ENCODE data around the gene SLC8A2. TPM values are rescaled to one million over a fixed set of nuclear protein-coding genes. Genes with fewer than 3 reads are reported as not detected.

The SLC8A2 gene
- total RNA-seq, 1 experiment from 2014 or later: 0.10 TPM

DNA sequence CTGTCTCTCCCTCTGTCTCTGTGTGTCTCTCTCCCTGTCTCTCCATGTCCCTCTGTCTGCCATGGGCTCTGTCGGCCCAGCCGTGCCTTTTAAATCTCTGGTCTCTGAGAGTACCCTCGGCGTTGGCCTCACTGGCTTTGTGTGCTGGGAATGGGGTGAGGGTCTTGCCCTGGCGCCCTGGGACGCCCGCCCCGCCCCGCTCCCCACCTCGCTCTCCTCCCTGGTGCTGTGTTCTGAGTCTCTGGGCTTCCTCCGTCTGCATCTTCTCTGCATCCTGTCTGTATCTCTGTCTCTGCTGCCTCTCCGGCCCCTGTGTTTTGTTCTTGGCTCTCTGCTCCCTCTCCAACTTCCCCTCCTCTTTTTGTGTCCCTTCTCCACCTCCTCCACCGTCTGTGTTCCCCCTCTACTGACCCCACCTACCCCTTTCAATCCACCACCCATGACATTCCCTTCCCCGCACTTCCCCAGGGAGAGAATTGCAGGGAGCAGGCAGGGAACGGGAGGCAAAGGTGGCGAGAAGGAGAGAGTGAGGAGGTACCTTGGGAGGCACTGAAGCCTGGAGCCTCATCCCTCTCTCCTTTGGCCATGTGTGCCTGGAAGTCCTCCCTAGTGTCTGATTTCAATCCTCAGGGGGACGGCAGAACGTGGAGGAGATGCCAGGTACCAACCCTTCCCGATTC is 48.4 kb downstream of the SLC8A2 start:
- Histone ChIP-seq H3K27ac (ENCODE audit: low read length) (no peak overlapping the region), H3K4me1 (ENCODE audit: control insufficient read depth, insufficient read depth, low read length) (peaks cover 7% of the 10 kb centered on the region), H3K4me3 (ENCODE audit: low read depth in 2 of 2, low read length in 2 of 2) (no peak overlapping the region), H3K36me3 (ENCODE audit: control insufficient read depth, insufficient read depth, low read length) (no peaks in the 10 kb centered on the region), H3K9me3 (ENCODE audit: control insufficient read depth, insufficient read depth, low read depth, low read length) (no peaks in the 10 kb centered on the region), H3K27me3 (ENCODE audit: control insufficient read depth, insufficient read depth, low read length) (peaks cover 8% of the 10 kb centered on the region; the same call in 1 of the 2 replicates)
- ChIA-PET POLR2A (no interaction called here), CTCF (no interaction called here)
- ATAC-seq (no peak), DNase-seq (ENCODE audit: low read depth, low spot score) (no peak)
- intact Hi-C loops (cut with micrococcal nuclease; ENCODE audit: unreplicated experiment): no loop called here
- no TSS peak for BruUV-seq (replicated peaks)
- in situ Hi-C loops (cut with HindIII; ENCODE audit: low pct_unique_long_range_greater_than_20kb, low sequenced_read_pairs): no loop called here
- TF ChIP-seq, protein P1, sequence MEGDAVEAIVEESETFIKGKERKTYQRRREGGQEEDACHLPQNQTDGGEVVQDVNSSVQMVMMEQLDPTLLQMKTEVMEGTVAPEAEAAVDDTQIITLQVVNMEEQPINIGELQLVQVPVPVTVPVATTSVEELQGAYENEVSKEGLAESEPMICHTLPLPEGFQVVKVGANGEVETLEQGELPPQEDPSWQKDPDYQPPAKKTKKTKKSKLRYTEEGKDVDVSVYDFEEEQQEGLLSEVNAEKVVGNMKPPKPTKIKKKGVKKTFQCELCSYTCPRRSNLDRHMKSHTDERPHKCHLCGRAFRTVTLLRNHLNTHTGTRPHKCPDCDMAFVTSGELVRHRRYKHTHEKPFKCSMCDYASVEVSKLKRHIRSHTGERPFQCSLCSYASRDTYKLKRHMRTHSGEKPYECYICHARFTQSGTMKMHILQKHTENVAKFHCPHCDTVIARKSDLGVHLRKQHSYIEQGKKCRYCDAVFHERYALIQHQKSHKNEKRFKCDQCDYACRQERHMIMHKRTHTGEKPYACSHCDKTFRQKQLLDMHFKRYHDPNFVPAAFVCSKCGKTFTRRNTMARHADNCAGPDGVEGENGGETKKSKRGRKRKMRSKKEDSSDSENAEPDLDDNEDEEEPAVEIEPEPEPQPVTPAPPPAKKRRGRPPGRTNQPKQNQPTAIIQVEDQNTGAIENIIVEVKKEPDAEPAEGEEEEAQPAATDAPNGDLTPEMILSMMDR (IDR thresholded peaks at IDR 0.05): no peak
- TF ChIP-seq, protein P2, sequence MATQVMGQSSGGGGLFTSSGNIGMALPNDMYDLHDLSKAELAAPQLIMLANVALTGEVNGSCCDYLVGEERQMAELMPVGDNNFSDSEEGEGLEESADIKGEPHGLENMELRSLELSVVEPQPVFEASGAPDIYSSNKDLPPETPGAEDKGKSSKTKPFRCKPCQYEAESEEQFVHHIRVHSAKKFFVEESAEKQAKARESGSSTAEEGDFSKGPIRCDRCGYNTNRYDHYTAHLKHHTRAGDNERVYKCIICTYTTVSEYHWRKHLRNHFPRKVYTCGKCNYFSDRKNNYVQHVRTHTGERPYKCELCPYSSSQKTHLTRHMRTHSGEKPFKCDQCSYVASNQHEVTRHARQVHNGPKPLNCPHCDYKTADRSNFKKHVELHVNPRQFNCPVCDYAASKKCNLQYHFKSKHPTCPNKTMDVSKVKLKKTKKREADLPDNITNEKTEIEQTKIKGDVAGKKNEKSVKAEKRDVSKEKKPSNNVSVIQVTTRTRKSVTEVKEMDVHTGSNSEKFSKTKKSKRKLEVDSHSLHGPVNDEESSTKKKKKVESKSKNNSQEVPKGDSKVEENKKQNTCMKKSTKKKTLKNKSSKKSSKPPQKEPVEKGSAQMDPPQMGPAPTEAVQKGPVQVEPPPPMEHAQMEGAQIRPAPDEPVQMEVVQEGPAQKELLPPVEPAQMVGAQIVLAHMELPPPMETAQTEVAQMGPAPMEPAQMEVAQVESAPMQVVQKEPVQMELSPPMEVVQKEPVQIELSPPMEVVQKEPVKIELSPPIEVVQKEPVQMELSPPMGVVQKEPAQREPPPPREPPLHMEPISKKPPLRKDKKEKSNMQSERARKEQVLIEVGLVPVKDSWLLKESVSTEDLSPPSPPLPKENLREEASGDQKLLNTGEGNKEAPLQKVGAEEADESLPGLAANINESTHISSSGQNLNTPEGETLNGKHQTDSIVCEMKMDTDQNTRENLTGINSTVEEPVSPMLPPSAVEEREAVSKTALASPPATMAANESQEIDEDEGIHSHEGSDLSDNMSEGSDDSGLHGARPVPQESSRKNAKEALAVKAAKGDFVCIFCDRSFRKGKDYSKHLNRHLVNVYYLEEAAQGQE (IDR thresholded peaks at IDR 0.05; ENCODE audit: insufficient read depth in 1 of 2, low read depth in 2 of 2, low read length in 1 of 2): no peak
- TF ChIP-seq POLR2AphosphoS5 (IDR thresholded peaks at IDR 0.05; ENCODE audit: low read depth, low read length): no peak

DNA sequence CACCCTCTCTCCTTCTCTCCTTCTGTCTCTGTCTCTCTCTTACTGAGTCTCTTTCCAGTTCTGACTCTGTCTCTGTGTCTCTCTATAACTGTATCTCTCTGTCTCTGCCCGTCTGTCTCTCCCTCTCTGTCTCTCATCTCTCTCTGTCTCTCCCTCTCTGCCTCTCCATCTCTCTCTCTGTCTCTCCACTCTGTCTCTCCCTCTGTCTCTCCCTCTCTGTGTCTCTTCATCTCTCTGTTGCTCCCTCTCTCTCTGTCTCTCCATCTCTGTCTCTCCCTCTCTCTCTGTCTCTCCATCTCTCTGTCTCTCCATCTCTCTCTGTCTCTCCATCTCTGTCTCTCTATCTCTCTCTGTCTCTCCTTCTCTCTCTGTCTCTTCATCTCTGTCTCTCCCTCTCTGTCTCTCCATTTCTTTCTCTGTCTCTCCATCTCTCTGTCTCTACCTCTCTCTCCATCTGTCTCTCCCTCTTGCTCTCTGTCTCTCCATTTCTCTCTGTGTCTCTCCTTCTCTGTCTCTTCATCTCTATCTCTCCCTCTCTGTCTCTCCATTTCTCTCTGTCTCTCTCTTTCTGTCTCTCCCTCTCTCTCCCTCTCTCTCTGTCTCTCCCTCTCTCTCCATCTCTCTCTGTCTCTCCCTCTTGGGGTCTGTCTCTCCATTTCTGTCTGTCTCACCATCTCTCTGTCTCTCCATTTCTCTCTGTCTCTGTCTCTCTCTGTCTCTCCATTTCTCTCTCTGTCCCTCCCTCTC is 49.1 kb downstream of the SLC8A2 start:
- BruUV-seq (replicated peaks): no TSS peak

More for the DNA sequence above, 49.1 kb downstream of the SLC8A2 start:
- Histone ChIP-seq H3K4me1 (ENCODE audit: control insufficient read depth, insufficient read depth, low read length) (peaks cover 3% of the 10 kb centered on the region; the same call in 1 of the 2 replicates), H3K27ac (ENCODE audit: low read length) (no peak overlapping the region), H3K36me3 (ENCODE audit: control insufficient read depth, insufficient read depth, low read length) (no peaks in the 10 kb centered on the region), H3K27me3 (ENCODE audit: control insufficient read depth, insufficient read depth, low read length) (peaks cover 8% of the 10 kb centered on the region; the same call in 1 of the 2 replicates), H3K4me3 (ENCODE audit: low read depth in 2 of 2, low read length in 2 of 2) (no peak overlapping the region), H3K9me3 (ENCODE audit: control insufficient read depth, insufficient read depth, low read depth, low read length) (no peaks in the 10 kb centered on the region)
- ChIA-PET POLR2A (no interaction called here), CTCF (no interaction called here)
- no peak for ATAC-seq
- in situ Hi-C loops (cut with HindIII; ENCODE audit: low pct_unique_long_range_greater_than_20kb, low sequenced_read_pairs): no loop called here
- DNase-seq (ENCODE audit: low read depth, low spot score): no peak
- intact Hi-C loops (cut with micrococcal nuclease; ENCODE audit: unreplicated experiment): no loop called here
- TF ChIP-seq TCF7L2 (IDR thresholded peaks at IDR 0.05; ENCODE audit: low read depth, low read length) (no peak), SIN3A (IDR thresholded peaks at IDR 0.05; ENCODE audit: borderline replicate concordance, insufficient read depth, low read depth, low read length) (no peak), POLR2AphosphoS5 (IDR thresholded peaks at IDR 0.05; ENCODE audit: low read depth, low read length) (no peak)
- TF ChIP-seq, protein P1 (IDR thresholded peaks at IDR 0.05): no peak
- TF ChIP-seq, protein P2 (IDR thresholded peaks at IDR 0.05; ENCODE audit: insufficient read depth in 1 of 2, low read depth in 2 of 2, low read length in 1 of 2): no peak

All from Panc1 (cell line).